Parathyroid adenoma (tissue), 2 donors: ENCODE results near the gene B9D1.
A peak's percentile ranks its signal among the peaks of the same experiment; 100 is the strongest.

Source experiments
- H2AFZ ChIP-seq: fragments of 300-600 bp; sonication (generic); one replicate; pipeline ENCODE4 v1.7.0; 2017; ENCODE audit warnings: antibody characterized with exemption, mild to moderate bottlenecking
- H3K27ac ChIP-seq: fragments of 300-600 bp; sonication (generic); one replicate; pipeline ENCODE4 v1.7.0; 2017
- H3K27me3 ChIP-seq: fragments of 300-600 bp; sonication (generic); one replicate; pipeline ENCODE4 v1.7.0; 2017; ENCODE audit warnings: low read length; ENCODE audit not compliant: control insufficient read depth, insufficient read depth
- H3K36me3 ChIP-seq: fragments of 300-600 bp; sonication (generic); one replicate; pipeline ENCODE4 v1.7.0; 2017; ENCODE audit warnings: low read length; ENCODE audit not compliant: control insufficient read depth, insufficient read depth
- H3K4me1 ChIP-seq: fragments of 300-600 bp; sonication (generic); one replicate; pipeline ENCODE4 v1.7.0; 2017; ENCODE audit warnings: control low read depth
- H3K4me2 ChIP-seq: fragments of 300-600 bp; sonication (generic); one replicate; pipeline ENCODE4 v1.7.0; 2017; ENCODE audit warnings: low read length
- H3K4me3 ChIP-seq: fragments of 300-600 bp; sonication (generic); one replicate; pipeline ENCODE4 v1.7.0; 2017; ENCODE audit warnings: low read depth, low read length
- H3K79me2 ChIP-seq: fragments of 300-600 bp; sonication (generic); one replicate; pipeline ENCODE4 v1.7.0; 2017; ENCODE audit warnings: control low read depth
- H3K9ac ChIP-seq: fragments of 300-600 bp; sonication (generic); one replicate; pipeline ENCODE4 v1.7.0; 2017; ENCODE audit warnings: mild to moderate bottlenecking
- H3K9me3 ChIP-seq: fragments of 300-600 bp; sonication (generic); one replicate; pipeline ENCODE4 v1.7.0; 2017; ENCODE audit warnings: low read length; ENCODE audit not compliant: control insufficient read depth
- CTCF ChIP-seq: fragments of 300-600 bp; sonication (generic); IDR thresholded peaks from one replicate; pipeline ENCODE4 v1.7.0; 2017; ENCODE audit warnings: antibody characterized with exemption, mild to moderate bottlenecking
- donor health status: primary hyperparathyroidism.

The B9D1 gene

GRCh38 chr17:19341211-19341631 lies 21.3 kb downstream of the B9D1 start:
- no peak overlapping the region for H2AFZ ChIP-seq
- no peaks in the 10 kb centered on the region for H3K79me2 ChIP-seq
- no peak for TF ChIP-seq CTCF
- H3K9me3 ChIP-seq: no peaks in the 10 kb centered on the region
- H3K27me3 ChIP-seq: no peaks in the 10 kb centered on the region
- H3K4me3 ChIP-seq: no peak overlapping the region
- no peak overlapping the region for H3K4me2 ChIP-seq
- no peak overlapping the region for H3K27ac ChIP-seq
- H3K9ac ChIP-seq: no peak overlapping the region
- no peaks in the 10 kb centered on the region for H3K36me3 ChIP-seq
- peaks cover 14% of the 10 kb centered on the region for H3K4me1 ChIP-seq

- no peak overlapping the region for H3K27ac ChIP-seq
- H3K36me3 ChIP-seq: no peaks in the 10 kb centered on the region
- no peak overlapping the region for H3K9ac ChIP-seq
- H2AFZ ChIP-seq: no peak overlapping the region
- H3K4me2 ChIP-seq: no peak overlapping the region
- H3K4me1 ChIP-seq: peaks cover 14% of the 10 kb centered on the region
- no peaks in the 10 kb centered on the region for H3K79me2 ChIP-seq
- H3K27me3 ChIP-seq: no peaks in the 10 kb centered on the region
- no peak for TF ChIP-seq CTCF
- no peaks in the 10 kb centered on the region for H3K9me3 ChIP-seq
- H3K4me3 ChIP-seq: no peak overlapping the region
Observed at GRCh38 chr17:19339341-19339815, 23.1 kb downstream of the B9D1 start.

DNA sequence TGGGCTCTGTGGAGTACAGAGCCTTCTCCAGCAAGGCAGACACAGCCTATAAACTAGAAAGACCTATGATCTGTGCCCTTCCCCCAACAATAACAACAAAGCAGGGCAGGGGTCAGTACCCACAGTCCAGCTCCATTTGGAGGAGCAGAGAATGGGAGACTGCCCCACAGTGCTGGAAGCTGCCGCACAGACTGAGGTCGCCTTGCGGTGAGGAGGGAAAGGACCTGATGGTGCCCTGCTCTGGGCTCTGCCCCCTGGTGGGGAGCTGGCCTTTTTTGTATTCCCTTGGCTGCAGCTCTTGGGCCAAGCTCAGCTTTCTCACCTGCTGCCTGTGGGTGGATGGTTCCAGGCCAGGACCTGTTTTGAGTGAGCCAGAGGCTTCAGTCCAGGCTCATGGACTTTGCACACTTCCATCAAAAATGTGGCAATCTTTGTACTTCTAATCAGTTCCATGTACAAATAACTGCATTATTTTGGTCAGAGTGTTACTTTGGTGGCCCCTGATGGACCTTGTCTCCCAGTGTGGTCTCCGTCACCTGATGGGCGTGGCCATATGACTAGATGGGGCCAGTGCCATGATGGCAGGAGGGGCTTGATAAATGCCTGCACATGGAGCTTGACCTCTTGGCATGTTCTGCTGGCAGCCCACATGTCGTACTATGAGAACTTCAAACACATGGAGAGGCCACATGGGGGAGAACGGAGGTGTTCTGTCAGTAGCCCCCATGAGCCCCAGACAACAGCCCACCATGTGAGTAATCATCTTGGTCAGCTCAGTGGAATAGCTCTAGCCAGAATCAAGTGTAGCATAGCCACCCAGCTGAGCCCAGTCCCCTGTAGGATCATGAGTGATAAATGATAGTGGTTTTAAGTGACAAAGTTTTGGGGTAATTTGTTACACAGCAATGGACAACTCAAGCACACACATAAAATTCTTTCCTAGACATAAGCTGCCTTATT lies 24.2 kb downstream of the B9D1 start:
- H3K4me1 ChIP-seq: peaks cover 14% of the 10 kb centered on the region

GRCh38 chr17:19337712-19338023 lies 24.9 kb downstream of the B9D1 start:
- Histone ChIP-seq H3K27ac (no peak overlapping the region), H3K9me3 (no peaks in the 10 kb centered on the region), H3K4me3 (no peak overlapping the region), H3K4me2 (no peak overlapping the region), H3K36me3 (no peaks in the 10 kb centered on the region), H3K27me3 (no peaks in the 10 kb centered on the region), H3K79me2 (no peaks in the 10 kb centered on the region), H3K4me1 (peaks cover 11% of the 10 kb centered on the region), H3K9ac (no peak overlapping the region), H2AFZ (no peak overlapping the region)
- TF ChIP-seq CTCF: no peak

More for the DNA sequence above, 24.2 kb downstream of the B9D1 start:
- Histone ChIP-seq H3K9ac (no peak overlapping the region), H3K36me3 (no peaks in the 10 kb centered on the region), H3K4me2 (no peak overlapping the region), H3K27me3 (no peaks in the 10 kb centered on the region), H3K27ac (no peak overlapping the region), H2AFZ (no peak overlapping the region), H3K9me3 (no peaks in the 10 kb centered on the region), H3K79me2 (no peaks in the 10 kb centered on the region), H3K4me3 (no peak overlapping the region)
- peak; percentile 90 for TF ChIP-seq CTCF
